Activated T-cell treated with anti-CD3 and anti-CD28 coated beads, Interleukin-2, amount 50 U/mL, for 1 hour (primary cell): Measurements from ENCODE around the gene ST8SIA2.
"Not testable (repeated sequence)": the region's sequence is repeated elsewhere in the genome, so short reads cannot be mapped to it uniquely, and the experiment has no call there.

ENCODE experiments used
- DNase-seq: peaks from one replicate; pipeline ENCODE4 v3.0.0-alpha.2; 2020

The ST8SIA2 gene

GRCh38 chr15:92444631-92445030 lies 51.0 kb downstream of the ST8SIA2 start:
- DNase-seq, result no peak

DNA sequence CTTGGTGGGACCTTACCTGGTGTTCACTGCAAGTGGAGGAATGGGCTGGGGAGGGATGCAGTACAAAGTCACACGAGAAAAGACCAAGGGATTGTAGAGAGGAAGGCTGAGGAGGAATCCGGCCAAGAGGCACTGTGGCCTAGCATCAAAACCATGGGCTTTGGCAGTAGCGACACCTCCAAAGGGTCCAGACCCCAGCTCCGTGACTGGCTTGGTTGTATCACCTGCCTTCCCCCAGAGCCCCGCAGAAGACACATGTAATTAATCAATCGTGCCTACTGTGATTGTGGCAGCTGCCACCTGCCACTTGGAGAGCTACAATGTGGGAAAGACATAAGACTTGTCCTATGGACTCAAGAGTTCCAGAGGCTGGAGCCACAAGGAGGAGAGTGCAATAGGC lies 54.7 kb downstream of the ST8SIA2 start:
- no peak for DNase-seq

DNA sequence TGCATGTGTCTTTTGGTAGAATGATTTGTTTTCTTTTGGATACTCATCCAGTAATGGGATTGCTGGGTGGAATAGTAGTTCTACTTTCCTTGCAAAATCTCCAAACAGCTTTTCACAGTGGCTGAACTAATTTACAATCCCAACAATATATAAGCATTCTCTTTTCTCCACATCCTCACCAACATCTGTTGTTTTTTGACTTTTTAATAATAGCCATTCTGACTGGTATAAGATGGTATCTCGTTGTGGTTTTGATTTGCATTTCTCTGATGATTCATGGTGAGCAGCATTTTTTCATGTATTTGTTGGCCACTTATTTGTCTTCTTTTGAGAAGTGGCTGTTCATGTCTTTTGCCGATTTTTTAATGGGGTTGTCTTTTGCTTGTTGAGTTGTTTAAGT lies 55.8 kb downstream of the ST8SIA2 start:
- no peak for DNase-seq

DNA sequence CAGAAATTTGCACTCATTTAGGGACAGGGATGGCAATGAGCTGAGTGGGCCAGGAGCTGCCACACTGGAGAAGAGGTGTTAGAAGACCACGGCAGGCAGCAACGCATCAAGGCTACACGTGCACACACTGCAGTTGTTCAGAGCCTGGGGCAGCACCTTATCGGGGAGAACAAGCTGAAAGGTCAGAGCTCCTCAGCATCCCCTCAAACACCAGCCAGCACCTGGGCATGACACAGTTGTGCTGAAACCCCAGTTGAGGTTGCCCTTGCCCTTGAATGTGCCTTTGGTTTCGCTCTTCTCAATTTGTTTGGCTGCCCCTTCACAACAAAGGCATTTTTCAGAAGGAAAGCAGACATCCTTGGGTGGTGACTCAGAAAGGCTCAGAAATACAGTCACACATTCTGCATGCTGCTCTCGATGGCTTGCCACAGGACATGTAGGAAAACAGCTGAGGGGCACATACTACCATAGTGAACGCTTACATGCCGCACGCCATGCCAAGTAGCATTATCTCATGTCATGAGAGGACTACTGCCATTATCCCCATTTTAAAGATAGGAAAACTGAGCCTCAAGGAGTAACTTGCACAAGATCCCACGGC lies 57.6 kb downstream of the ST8SIA2 start:
- DNase-seq, result no peak

GRCh38 chr15:92452143-92452542 lies 58.5 kb downstream of the ST8SIA2 start:
- DNase-seq, result no peak

- DNase-seq, result no peak
Observed at GRCh38 chr15:92453607-92454006, 59.9 kb downstream of the ST8SIA2 start.

GRCh38 chr15:92454555-92455105 lies 60.9 kb downstream of the ST8SIA2 start:
- no peak for DNase-seq

- DNase-seq, result no peak
Observed at GRCh38 chr15:92455271-92455670, 61.6 kb downstream of the ST8SIA2 start.

DNA sequence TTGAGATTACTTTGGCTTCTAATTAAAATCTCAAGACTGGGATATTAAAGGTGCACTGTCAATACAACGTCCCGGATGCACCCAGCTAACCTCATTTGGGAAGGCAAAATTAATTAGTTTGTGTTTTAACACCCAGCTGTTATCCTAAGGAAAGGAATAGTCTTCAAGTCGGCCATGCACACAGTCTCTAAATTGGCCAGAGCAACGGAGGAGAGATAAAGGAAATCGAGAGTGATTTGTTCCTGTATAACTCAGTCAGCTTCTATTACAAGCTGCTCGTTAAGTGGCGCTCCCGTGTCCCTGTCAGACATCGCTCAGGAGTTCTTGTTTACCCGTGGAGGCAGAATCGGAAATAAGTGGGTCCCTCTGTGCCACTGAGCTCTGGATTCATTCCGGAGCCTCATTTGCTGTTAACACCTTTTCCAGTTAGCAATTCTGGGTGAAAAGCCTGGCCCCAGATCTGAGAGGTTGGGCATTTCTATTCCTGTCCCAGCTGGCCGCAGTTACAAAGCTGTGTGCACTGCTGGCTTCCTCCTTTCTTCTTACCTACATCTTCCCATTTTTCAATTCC lies 63.9 kb downstream of the ST8SIA2 start:
- no peak for DNase-seq

- no peak for DNase-seq
Observed at GRCh38 chr15:92460023-92460422, 66.3 kb downstream of the ST8SIA2 start.

DNA sequence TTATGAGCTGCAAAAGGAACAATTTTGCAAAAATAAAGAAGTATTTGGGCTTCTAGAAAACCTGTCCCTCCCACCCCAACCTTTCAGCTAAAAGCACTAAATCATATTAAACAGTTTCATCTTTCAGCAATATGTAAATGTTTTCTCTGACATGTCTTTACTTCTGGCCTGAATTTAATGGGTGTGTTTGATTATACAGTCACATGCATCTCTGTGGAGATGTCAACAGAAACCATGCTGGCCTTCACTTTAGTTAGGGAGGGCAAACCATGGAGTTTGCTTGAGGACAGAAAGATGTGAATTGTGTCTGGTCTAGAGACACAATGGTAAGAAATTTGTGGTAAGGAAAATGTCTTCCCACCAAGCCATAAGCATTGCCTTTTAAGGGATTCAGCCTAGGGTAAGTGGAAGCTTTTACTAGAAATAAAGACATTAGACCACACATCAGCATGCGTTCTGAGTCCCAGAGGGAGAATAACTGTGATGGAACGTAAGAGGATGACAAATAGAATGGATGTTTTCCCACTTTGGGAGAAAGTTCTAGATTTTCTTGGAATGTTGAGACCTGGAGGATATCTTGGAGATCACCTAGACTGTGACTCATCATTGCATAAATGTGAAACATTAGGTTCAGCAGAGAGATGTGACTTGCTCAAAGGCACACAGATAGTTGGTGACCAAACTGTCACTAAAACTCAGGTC lies 68.9 kb downstream of the ST8SIA2 start:
- DNase-seq, result no peak

- DNase-seq, result no peak
Observed at GRCh38 chr15:92463352-92463751, 69.7 kb downstream of the ST8SIA2 start.

DNA sequence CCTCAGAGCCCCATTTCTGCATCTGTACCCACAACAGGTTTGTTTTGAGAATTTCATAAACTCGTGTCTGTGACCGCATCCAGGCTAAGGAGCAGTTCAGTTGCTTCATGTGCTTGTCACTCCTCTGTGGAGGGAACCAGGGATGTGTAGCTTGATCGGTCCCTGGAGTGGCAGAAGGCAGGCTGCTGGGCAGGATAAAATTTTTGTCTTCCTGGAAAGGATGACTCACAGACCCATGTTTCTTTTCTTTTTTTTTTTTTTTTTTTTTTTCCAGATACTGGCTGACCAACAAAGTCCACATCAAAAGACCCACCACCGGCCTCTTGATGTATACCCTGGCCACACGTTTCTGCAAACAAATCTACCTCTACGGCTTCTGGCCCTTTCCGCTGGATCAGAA lies 70.1 kb downstream of the ST8SIA2 start:
- DNase-seq, result no peak

GRCh38 chr15:92466834-92467233 lies 73.2 kb downstream of the ST8SIA2 start:
- no peak for DNase-seq

DNA sequence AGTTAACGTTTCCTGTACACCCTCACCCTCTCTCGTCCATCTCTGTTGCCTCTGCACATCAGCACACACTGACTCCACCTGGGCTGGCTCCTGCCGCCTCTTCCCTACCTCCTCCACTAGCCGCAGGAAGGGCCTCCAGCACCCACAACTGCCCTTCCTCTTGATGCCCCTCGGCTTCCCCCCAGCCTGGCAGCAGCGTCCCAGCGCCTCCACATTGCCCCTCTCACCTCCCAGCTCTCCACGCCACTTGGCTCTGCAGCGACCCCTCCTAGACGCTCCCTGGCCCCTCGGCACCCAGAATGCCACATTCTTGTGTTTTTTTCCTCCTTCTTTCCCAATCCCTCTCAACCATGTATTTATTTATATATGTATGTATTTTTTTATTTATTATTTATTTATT lies 73.6 kb downstream of the ST8SIA2 start:
- DNase-seq, result no peak

- DNase-seq, result no peak
Observed at GRCh38 chr15:92468991-92469390, 75.3 kb downstream of the ST8SIA2 start.

DNA sequence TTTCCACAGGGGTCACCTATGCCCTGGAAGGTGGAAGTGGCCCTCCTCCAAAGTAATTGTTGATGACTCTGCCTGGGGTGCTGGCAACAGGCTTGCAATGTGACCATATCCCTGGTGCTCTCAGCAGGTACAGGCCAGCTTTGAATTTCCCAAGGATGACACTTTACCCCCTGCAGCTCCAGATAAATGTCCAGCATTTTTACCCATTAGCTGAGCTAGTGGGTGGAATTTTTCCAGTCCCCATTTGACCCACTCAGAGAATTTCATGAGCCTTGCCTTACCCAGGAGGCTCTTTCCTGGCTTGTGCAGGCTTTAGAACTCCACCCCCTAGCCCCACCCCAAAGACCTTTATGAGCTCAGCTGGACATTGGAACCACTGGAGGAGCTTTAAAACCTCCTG lies 77.6 kb downstream of the ST8SIA2 start:
- no peak for DNase-seq

DNA sequence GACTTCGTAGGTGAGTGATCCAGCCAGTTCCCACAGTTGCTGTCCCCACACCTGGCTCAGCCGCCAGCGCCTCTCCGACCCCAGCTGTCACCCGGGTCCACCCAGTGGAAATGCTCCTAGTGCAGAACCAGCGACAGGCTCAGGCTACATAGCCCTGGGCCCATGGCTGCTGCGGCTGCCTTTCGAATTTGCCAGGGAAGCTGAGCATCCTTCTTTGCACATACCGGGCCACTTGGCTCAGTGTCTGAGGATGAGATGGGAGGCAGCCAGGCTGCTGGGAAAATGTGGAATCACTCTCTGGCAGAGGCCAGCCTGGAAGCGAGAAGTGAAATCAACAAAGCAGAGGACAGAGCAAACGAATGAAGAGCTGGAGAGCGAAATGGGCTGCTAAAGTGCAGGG lies 80.1 kb downstream of the ST8SIA2 start:
- no peak for DNase-seq

GRCh38 chr15:92479730-92480129 lies 86.0 kb downstream of the ST8SIA2 start:
- DNase-seq, result not testable (repeated sequence)

- DNase-seq, result no peak
Observed at GRCh38 chr15:92480361-92480760, 86.7 kb downstream of the ST8SIA2 start.

DNA sequence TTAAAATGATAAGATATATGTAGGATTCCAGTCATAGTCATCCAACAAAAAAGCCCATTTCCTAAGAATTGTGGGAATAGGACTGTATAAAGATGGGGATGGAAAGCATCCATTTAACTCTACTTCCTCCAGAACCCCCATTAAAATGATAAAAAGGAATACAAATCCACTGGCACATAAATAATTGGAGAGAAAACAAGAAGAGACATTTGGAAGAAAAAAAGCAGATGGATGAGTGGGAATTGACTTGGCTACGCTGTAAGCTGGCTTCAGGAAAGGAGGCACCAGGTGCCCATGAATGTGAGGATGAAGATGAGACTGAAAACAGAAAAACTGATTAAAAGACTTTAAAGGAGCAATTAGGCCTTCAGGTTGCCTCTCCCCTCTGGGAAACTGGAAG lies 91.8 kb downstream of the ST8SIA2 start:
- DNase-seq, result no peak

GRCh38 chr15:92492551-92493115 lies 99.0 kb downstream of the ST8SIA2 start:
- no peak for DNase-seq

DNA sequence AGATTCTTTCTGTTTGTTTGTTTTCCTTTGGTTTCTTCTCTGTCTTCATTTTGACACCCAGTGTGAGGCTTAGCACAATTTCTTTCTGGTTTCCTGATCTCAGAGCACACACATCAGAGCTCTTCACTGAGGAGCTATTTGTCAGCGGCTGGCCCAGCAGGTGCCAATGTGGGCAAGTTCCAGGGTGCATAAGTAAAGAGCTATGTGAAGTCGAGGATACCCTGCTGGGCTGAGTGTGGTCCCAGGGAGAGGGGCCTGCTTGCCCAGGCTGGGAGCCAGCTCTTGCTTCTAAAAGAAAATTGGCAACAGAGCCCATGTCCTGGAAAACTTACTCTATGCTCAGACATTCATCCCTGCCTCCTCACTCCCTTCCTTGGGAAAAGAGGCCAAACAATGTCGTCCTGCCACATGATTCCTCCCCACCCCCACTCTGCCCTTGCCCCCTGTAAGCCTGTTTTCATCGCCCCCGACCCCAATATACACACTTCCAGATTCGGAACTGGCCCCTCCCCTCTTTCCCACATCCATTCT lies 101.2 kb downstream of the ST8SIA2 start:
- DNase-seq, result no peak

DNA sequence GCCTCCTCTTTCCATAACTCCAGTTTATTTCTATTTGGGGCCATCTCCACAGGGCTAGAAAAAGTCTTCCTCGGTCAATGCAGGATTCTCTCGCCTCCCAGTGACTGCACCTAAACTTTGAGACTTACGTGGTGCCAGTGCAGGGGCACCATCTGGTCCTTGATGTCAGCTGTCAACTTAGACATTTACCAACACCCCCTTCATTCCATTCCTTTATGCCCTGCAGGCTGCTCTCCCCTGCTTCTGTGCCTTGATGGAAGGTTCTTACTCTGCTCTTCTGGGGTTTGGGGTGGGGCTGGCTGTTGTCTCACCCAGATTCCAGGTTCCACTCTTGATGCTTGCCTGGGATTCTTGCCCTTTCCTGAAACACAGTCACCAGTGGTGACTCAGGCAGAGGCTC lies 101.8 kb downstream of the ST8SIA2 start:
- no peak for DNase-seq
